GM23338 (cell line): Measurements from ENCODE around the gene MSANTD1. TPM values are rescaled to one million over a fixed set of nuclear protein-coding genes. Genes with fewer than 3 reads are reported as not detected.

Source experiments
- ATAC-seq: fragments of 200-7000 bp; cut with Tn5 transposase; 3 replicates; pipeline ENCODE4 v1.9.1; 2020
- DNase-seq: peaks from one replicate; pipeline ENCODE4 v3.0.0-alpha.2; 2015; ENCODE audit warnings: low spot score
- H2AFZ ChIP-seq: fragments of 200-600 bp; sonication (generic); 2 replicates; pipeline ENCODE4 v1.8.0; 2016; ENCODE audit warnings: antibody characterized with exemption, mild to moderate bottlenecking, moderate library complexity
- H3F3A ChIP-seq: fragments of 200-600 bp; sonication (generic); replicated peaks from 2 replicates; pipeline ENCODE4 v1.8.0; 2017; ENCODE audit warnings: antibody characterized with exemption, mixed run types, low read depth
- H3K27ac ChIP-seq: fragments of 200-600 bp; sonication (generic); 2 replicates; pipeline ENCODE4 v1.6.1; 2016; ENCODE audit warnings: low read depth
- H3K27me3 ChIP-seq: fragments of 200-600 bp; sonication (generic); 2 replicates; pipeline ENCODE4 v1.8.0; 2016; ENCODE audit warnings: mild to moderate bottlenecking, mixed run types, moderate library complexity; ENCODE audit not compliant: insufficient read depth
- H3K36me3 ChIP-seq: fragments of 200-600 bp; sonication (generic); 2 replicates; pipeline ENCODE4 v1.8.0; 2016; ENCODE audit warnings: mild to moderate bottlenecking; ENCODE audit not compliant: insufficient read depth
- H3K4me1 ChIP-seq: fragments of 200-600 bp; sonication (generic); 2 replicates; pipeline ENCODE4 v1.8.0; 2016; ENCODE audit warnings: mild to moderate bottlenecking, moderate library complexity; ENCODE audit not compliant: insufficient read depth
- H3K4me2 ChIP-seq: fragments of 200-600 bp; sonication (generic); 2 replicates; pipeline ENCODE4 v1.7.1; 2017; ENCODE audit warnings: mixed run types
- H3K4me3 ChIP-seq: fragments of 200-600 bp; sonication (generic); 2 replicates; pipeline ENCODE4 v1.6.1; 2016; ENCODE audit warnings: mixed run types
- H3K79me2 ChIP-seq: fragments of 200-600 bp; sonication (generic); replicated peaks from 2 replicates; pipeline ENCODE4 v1.8.0; 2017; ENCODE audit warnings: mild to moderate bottlenecking; ENCODE audit not compliant: insufficient read depth
- H3K9me2 ChIP-seq: fragments of 200-600 bp; sonication (generic); 2 replicates; pipeline ENCODE4 v1.8.0; 2017; ENCODE audit not compliant: insufficient read depth
- H4K20me1 ChIP-seq: fragments of 200-600 bp; sonication (generic); replicated peaks from 2 replicates; pipeline ENCODE4 v1.8.0; 2017; ENCODE audit warnings: mild to moderate bottlenecking; ENCODE audit not compliant: insufficient read depth
- H3K27ac Mint-ChIP-seq: 2 replicates; pipeline ENCODE4 v1.8.0; 2020; ENCODE audit warnings: inconsistent platforms, mild to moderate bottlenecking, moderate library complexity, mixed read lengths
- H3K27me3 Mint-ChIP-seq: 3 replicates; pipeline ENCODE4 v1.8.0; 2022; ENCODE audit warnings: low read depth, mild to moderate bottlenecking, moderate library complexity, mixed read lengths, inconsistent platforms; ENCODE audit not compliant: insufficient read depth, poor library complexity
- H3K36me3 Mint-ChIP-seq: 3 replicates; pipeline ENCODE4 v1.8.0; 2021; ENCODE audit warnings: low read depth, mild to moderate bottlenecking, inconsistent platforms, moderate library complexity, mixed read lengths
- H3K4me1 Mint-ChIP-seq: 3 replicates; pipeline ENCODE4 v1.8.0; 2020; ENCODE audit warnings: mild to moderate bottlenecking, inconsistent platforms, mixed read lengths
- H3K4me3 Mint-ChIP-seq: 3 replicates; pipeline ENCODE4 v1.8.0; 2021; ENCODE audit warnings: moderate library complexity, mild to moderate bottlenecking, inconsistent platforms, mixed read lengths
- H3K9me3 Mint-ChIP-seq: 3 replicates; pipeline ENCODE4 v1.8.0; 2020; ENCODE audit warnings: moderate library complexity, mild to moderate bottlenecking, inconsistent platforms, mixed read lengths
- EZH2phosphoT487 ChIP-seq: fragments of 200-600 bp; sonication (generic); IDR thresholded peaks from one replicate; pipeline ENCODE4 v1.8.1; 2018; ENCODE audit warnings: antibody characterized with exemption; ENCODE audit not compliant: unreplicated experiment
- JUNB ChIP-seq: IDR thresholded peaks from one replicate; pipeline ENCODE4 v1.6.1; 2016; ENCODE audit warnings: antibody characterized with exemption; ENCODE audit not compliant: unreplicated experiment
- NANOG ChIP-seq: IDR thresholded peaks from 2 replicates; pipeline ENCODE4 v1.6.1; 2016; ENCODE audit warnings: antibody characterized with exemption, borderline replicate concordance
- POLR2AphosphoS5 ChIP-seq: IDR thresholded peaks from 2 replicates; pipeline ENCODE4 v1.6.1; 2016; ENCODE audit warnings: antibody characterized with exemption, low read depth
- ZNF114 ChIP-seq: fragments of 250-450 bp; sonication (Bioruptor Pico); IDR thresholded peaks from 2 replicates; pipeline ENCODE4 v1.5.0; 2020; ENCODE audit warnings: mild to moderate bottlenecking, moderate library complexity
- ZNF331 ChIP-seq: fragments of 250-450 bp; sonication (Bioruptor Pico); IDR thresholded peaks from 2 replicates; pipeline ENCODE4 v1.5.0; 2020; ENCODE audit warnings: low read depth, mild to moderate bottlenecking, moderate library complexity
- polyA plus RNA-seq: library from polyadenylated mRNA; unstranded; fragments of >200 nt; fragmentation: Nextera tagmentation; extraction: Ambion mirVana; gene quantifications from 2 replicates; pipeline ENCODE4 v1.2.1, GENCODE V29; 2016
- total RNA-seq: library from RNA; depleted of rRNA; stranded (reverse); fragments of >200 nt; shearing (Covaris generic); gene quantifications from 2 replicates; pipeline ENCODE4 v1.2.3, GENCODE V29; 2014
- TF ChIP-seq, protein P1 (sequence below): fragments of 250-450 bp; sonication (Bioruptor Pico); IDR thresholded peaks from 2 replicates; pipeline ENCODE4 v1.5.0; 2020; ENCODE audit warnings: mild to moderate bottlenecking, moderate library complexity
- TF ChIP-seq, protein P2 (sequence below): IDR thresholded peaks from one replicate; pipeline ENCODE4 v1.6.1; 2018; ENCODE audit warnings: antibody characterized with exemption; ENCODE audit not compliant: unreplicated experiment

Gene MSANTD1
- total and polyA plus RNA-seq, 2 experiments from 2014 or later: 0.29 to 1.0 TPM

DNA sequence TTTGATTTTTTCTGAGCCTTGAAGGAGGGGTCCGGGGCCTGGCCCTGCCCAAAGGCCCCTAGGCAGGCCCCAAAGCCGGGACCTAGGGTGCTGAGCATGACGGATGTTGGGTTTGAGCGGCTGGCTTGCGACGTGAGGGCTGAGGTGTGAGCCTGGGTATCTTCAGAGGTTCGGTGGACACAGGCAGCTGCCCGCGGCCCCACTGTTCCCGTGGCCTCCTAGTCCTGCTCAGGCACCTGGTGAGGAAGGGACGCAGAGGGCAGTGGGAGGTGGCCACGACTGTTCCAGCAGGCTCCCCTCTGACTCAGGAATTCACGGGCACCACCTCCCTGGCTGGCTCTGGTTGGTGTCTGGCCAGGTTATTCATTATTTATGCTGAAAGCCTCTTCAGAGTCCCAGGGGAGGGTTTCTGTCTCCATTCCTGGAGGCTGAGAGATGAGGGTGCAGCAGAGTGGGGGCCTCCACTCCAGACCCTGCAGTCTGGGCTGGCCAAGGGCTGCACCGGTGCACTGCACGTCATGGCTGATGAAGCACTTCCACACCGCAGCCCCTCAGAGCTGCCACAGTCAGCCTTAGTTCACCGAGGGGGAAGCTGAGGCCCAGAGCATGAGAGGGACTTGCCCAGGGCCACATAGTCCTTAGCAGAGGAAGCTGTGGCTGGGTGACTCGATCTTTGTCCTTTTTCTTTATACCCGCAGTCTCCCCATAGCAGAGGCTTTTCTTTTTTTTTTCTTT is 2.2 kb downstream of the MSANTD1 start (continued):
- TF ChIP-seq ZNF114 (no peak), POLR2AphosphoS5 (no peak), JUNB (no peak)
- TF ChIP-seq, protein P1, sequence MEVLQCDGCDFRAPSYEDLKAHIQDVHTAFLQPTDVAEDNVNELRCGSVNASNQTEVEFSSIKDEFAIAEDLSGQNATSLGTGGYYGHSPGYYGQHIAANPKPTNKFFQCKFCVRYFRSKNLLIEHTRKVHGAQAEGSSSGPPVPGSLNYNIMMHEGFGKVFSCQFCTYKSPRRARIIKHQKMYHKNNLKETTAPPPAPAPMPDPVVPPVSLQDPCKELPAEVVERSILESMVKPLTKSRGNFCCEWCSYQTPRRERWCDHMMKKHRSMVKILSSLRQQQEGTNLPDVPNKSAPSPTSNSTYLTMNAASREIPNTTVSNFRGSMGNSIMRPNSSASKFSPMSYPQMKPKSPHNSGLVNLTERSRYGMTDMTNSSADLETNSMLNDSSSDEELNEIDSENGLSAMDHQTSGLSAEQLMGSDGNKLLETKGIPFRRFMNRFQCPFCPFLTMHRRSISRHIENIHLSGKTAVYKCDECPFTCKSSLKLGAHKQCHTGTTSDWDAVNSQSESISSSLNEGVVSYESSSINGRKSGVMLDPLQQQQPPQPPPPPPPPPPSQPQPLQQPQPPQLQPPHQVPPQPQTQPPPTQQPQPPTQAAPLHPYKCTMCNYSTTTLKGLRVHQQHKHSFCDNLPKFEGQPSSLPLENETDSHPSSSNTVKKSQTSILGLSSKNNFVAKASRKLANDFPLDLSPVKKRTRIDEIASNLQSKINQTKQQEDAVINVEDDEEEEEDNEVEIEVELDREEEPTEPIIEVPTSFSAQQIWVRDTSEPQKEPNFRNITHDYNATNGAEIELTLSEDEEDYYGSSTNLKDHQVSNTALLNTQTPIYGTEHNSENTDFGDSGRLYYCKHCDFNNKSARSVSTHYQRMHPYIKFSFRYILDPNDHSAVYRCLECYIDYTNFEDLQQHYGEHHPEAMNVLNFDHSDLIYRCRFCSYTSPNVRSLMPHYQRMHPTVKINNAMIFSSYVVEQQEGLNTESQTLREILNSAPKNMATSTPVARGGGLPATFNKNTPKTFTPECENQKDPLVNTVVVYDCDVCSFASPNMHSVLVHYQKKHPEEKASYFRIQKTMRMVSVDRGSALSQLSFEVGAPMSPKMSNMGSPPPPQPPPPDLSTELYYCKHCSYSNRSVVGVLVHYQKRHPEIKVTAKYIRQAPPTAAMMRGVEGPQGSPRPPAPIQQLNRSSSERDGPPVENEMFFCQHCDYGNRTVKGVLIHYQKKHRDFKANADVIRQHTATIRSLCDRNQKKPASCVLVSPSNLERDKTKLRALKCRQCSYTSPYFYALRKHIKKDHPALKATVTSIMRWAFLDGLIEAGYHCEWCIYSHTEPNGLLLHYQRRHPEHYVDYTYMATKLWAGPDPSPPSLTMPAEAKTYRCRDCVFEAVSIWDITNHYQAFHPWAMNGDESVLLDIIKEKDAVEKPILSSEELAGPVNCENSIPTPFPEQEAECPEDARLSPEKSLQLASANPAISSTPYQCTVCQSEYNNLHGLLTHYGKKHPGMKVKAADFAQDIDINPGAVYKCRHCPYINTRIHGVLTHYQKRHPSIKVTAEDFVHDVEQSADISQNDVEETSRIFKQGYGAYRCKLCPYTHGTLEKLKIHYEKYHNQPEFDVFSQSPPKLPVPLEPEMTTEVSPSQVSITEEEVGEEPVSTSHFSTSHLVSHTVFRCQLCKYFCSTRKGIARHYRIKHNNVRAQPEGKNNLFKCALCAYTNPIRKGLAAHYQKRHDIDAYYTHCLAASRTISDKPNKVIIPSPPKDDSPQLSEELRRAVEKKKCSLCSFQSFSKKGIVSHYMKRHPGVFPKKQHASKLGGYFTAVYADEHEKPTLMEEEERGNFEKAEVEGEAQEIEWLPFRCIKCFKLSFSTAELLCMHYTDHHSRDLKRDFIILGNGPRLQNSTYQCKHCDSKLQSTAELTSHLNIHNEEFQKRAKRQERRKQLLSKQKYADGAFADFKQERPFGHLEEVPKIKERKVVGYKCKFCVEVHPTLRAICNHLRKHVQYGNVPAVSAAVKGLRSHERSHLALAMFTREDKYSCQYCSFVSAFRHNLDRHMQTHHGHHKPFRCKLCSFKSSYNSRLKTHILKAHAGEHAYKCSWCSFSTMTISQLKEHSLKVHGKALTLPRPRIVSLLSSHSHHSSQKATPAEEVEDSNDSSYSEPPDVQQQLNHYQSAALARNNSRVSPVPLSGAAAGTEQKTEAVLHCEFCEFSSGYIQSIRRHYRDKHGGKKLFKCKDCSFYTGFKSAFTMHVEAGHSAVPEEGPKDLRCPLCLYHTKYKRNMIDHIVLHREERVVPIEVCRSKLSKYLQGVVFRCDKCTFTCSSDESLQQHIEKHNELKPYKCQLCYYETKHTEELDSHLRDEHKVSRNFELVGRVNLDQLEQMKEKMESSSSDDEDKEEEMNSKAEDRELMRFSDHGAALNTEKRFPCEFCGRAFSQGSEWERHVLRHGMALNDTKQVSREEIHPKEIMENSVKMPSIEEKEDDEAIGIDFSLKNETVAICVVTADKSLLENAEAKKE (CRISPR knock-in tag): no peak

DNA sequence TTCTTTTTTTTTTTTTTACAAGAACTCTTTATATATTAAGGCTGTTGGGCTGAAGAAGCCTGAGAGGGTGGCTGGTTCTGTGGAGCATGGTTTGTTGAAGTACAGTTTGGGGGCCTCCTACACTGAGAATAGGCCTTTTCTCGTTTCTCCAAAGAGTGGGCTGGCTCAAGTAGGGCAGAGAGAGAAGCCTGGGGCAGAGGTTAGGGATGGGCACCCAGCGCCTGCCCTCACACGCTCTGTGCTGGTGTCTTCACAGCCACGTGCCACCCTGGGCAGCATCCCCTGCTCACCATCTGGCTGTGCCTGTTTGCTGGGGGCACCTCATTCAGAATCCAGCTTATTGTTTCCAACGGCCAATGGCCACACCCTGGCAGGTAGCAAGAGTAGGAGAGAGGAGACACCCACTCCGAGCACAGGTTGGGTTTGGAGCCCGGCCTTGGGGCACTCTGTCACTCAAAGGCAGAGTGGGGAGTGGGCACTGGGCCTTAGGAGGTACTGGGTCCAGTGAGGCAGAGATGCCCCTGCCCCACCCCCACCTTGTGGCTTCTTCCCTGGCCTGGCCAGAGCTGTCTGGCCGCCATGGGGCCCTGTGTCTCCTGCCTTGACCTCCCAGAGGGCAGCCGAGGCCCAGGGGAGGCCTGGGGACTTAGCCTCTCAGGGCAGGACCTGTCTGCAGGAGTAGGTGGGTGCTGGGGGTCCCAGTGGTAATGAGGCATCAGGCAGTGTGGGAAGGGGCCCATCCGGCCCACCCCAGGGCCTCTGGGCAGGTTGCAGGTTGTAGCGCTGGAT is 2.9 kb downstream of the MSANTD1 start:
- H2AFZ ChIP-seq: no peak overlapping the region
- H4K20me1 ChIP-seq: no peaks in the 10 kb centered on the region
- no peak overlapping the region for H3K4me2 ChIP-seq
- H3K27ac ChIP-seq: no peak overlapping the region
- Mint-ChIP-seq H3K9me3 (no peaks in the 10 kb centered on the region; the same call in 2 of the 3 replicates), H3K4me1 (peaks cover 6% of the 10 kb centered on the region; the same call in 2 of the 3 replicates), H3K4me3 (no peak overlapping the region), H3K27ac (no peak overlapping the region), H3K36me3 (no peaks in the 10 kb centered on the region; the same call in 2 of the 3 replicates), H3K27me3 (peaks cover 1% of the 10 kb centered on the region)
- no peaks in the 10 kb centered on the region for H3K79me2 ChIP-seq
- H3K36me3 ChIP-seq: no peaks in the 10 kb centered on the region
- no peaks in the 10 kb centered on the region for H3K4me1 ChIP-seq
- no peak overlapping the region for H3K4me3 ChIP-seq
- DNase-seq (no peak), ATAC-seq (no peak)
- no peaks in the 10 kb centered on the region for H3K9me2 ChIP-seq
- H3F3A ChIP-seq: no peaks in the 10 kb centered on the region
- TF ChIP-seq NANOG (no peak), EZH2phosphoT487 (no peak), ZNF331 (CRISPR knock-in tag) (no peak)
- TF ChIP-seq, protein P2, sequence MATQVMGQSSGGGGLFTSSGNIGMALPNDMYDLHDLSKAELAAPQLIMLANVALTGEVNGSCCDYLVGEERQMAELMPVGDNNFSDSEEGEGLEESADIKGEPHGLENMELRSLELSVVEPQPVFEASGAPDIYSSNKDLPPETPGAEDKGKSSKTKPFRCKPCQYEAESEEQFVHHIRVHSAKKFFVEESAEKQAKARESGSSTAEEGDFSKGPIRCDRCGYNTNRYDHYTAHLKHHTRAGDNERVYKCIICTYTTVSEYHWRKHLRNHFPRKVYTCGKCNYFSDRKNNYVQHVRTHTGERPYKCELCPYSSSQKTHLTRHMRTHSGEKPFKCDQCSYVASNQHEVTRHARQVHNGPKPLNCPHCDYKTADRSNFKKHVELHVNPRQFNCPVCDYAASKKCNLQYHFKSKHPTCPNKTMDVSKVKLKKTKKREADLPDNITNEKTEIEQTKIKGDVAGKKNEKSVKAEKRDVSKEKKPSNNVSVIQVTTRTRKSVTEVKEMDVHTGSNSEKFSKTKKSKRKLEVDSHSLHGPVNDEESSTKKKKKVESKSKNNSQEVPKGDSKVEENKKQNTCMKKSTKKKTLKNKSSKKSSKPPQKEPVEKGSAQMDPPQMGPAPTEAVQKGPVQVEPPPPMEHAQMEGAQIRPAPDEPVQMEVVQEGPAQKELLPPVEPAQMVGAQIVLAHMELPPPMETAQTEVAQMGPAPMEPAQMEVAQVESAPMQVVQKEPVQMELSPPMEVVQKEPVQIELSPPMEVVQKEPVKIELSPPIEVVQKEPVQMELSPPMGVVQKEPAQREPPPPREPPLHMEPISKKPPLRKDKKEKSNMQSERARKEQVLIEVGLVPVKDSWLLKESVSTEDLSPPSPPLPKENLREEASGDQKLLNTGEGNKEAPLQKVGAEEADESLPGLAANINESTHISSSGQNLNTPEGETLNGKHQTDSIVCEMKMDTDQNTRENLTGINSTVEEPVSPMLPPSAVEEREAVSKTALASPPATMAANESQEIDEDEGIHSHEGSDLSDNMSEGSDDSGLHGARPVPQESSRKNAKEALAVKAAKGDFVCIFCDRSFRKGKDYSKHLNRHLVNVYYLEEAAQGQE: no peak
- no peaks in the 10 kb centered on the region for H3K27me3 ChIP-seq
